Activated CD4-positive, alpha-beta memory T cell treated with anti-CD3 and anti-CD28 coated beads, Interleukin-2, amount 10 ng/mL, durations not matched to agents 7 days and 5 days (primary cell): ENCODE results near the gene USP34. TPM values are rescaled to one million over a fixed set of nuclear protein-coding genes. Genes with fewer than 3 reads are reported as not detected.

ENCODE experiments used
- CTCF ChIA-PET: fragments of 350-600 bp; sonication (Branson Sonifier 250); formaldehyde crosslinking; loops from one replicate; lab custom pipeline; 2021; ENCODE audit warnings: antibody characterized with exemption, inconsistent platforms; lab: Charles Lee
- POLR2A ChIA-PET: fragments of 350-600 bp; sonication (Branson Sonifier 250); formaldehyde crosslinking; loops from one replicate; lab custom pipeline; 2021; ENCODE audit warnings: antibody characterized with exemption; lab: Charles Lee
- DNase-seq: peaks from one replicate; pipeline ENCODE4 v3.0.0-alpha.2; 2020
- H3K27ac Mint-ChIP-seq: one replicate; pipeline ENCODE4 v1.8.0; 2021; ENCODE audit warnings: mild to moderate bottlenecking, mixed read lengths
- H3K27me3 Mint-ChIP-seq: one replicate; pipeline ENCODE4 v1.8.0; 2021; ENCODE audit warnings: mixed read lengths
- H3K36me3 Mint-ChIP-seq: one replicate; pipeline ENCODE4 v1.8.0; 2021; ENCODE audit warnings: low read depth, mixed read lengths
- H3K4me1 Mint-ChIP-seq: one replicate; pipeline ENCODE4 v1.8.0; 2021; ENCODE audit warnings: mixed read lengths
- H3K4me3 Mint-ChIP-seq: one replicate; pipeline ENCODE4 v1.8.0; 2021; ENCODE audit warnings: mild to moderate bottlenecking, mixed read lengths
- H3K9me3 Mint-ChIP-seq: one replicate; pipeline ENCODE4 v1.8.0; 2021; ENCODE audit warnings: mixed read lengths
- total RNA-seq, 2 experiments: library from RNA; stranded (reverse); gene quantifications; one replicate each; pipeline ENCODE4 v1.2.3, GENCODE V29; 2021

USP34 gene
- total RNA-seq, 2 experiments from 2014 or later = 77.5 to 79.4 TPM

GRCh38 chr2:61378281-61378680 is 92.6 kb downstream of the USP34 start:
- no peak for DNase-seq
- Mint-ChIP-seq H3K4me1 (no peaks in the 10 kb centered on the region), H3K9me3 (no peaks in the 10 kb centered on the region), H3K27ac (no peak overlapping the region), H3K27me3 (no peaks in the 10 kb centered on the region), H3K4me3 (no peak overlapping the region), H3K36me3 (peaks cover 78% of the 10 kb centered on the region)
- ChIA-PET CTCF (no interaction called here), POLR2A (no interaction called here)

DNA sequence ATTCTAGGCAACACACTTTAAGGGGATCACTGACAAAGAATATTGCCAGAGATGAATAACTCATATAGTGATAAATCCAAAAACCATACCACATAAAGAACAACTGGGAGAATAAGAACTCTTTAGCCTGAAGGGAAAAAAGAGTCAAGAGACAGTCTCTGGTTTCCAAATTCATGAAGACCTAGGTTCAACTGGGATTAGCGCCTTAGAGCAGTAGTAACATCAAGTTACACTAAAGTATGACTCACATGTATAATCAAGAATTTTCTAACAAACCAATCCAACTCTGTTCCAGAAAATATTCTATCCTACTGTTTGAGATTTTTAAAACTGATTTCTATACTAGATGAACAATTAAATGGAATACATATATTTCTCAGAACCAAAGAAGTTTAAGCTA is 93.8 kb downstream of the USP34 start:
- no peaks in the 10 kb centered on the region for H3K4me1 Mint-ChIP-seq
- POLR2A ChIA-PET = no interaction called here
- DNase-seq = no peak
- H3K27me3 Mint-ChIP-seq = no peaks in the 10 kb centered on the region
- H3K9me3 Mint-ChIP-seq = no peaks in the 10 kb centered on the region
- CTCF ChIA-PET = no interaction called here
- no peak overlapping the region for H3K4me3 Mint-ChIP-seq
- H3K36me3 Mint-ChIP-seq = peaks cover 78% of the 10 kb centered on the region
- no peak overlapping the region for H3K27ac Mint-ChIP-seq

DNA sequence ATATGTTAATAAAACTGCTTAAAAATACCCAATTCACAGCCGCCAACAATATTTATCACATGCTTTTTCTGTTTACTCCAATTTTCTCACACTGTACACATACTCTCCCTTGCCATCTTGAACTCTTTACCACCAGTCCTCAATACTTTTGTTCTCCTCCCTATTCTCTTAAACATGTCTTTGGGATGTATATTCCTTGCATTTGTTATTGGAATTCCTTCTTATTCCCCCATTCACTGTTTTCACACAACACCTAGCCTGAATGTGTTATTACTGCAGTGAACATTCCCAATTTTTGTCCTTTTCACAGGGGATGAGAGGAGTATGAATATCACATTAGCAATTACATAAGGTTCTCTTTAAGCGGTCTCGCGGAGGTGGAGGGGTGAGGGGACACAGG is 94.7 kb downstream of the USP34 start:
- Mint-ChIP-seq H3K4me3 (no peak overlapping the region), H3K36me3 (peaks cover 69% of the 10 kb centered on the region), H3K9me3 (no peaks in the 10 kb centered on the region), H3K27me3 (no peaks in the 10 kb centered on the region), H3K4me1 (no peaks in the 10 kb centered on the region), H3K27ac (no peak overlapping the region)
- no peak for DNase-seq
- ChIA-PET CTCF (interaction anchor here (0.5 kb wide), 1 partner anchor 99 kb away, joined by 3 read pairs; no protein-coding TSS in a partner anchor), POLR2A (no interaction called here)

GRCh38 chr2:61371027-61371426 is 99.9 kb downstream of the USP34 start:
- Mint-ChIP-seq H3K4me3 (no peak overlapping the region), H3K27ac (no peak overlapping the region), H3K27me3 (no peaks in the 10 kb centered on the region), H3K36me3 (peaks cover 71% of the 10 kb centered on the region), H3K9me3 (no peaks in the 10 kb centered on the region), H3K4me1 (peaks cover 28% of the 10 kb centered on the region)
- no peak for DNase-seq
- ChIA-PET CTCF (no interaction called here), POLR2A (no interaction called here)

DNA sequence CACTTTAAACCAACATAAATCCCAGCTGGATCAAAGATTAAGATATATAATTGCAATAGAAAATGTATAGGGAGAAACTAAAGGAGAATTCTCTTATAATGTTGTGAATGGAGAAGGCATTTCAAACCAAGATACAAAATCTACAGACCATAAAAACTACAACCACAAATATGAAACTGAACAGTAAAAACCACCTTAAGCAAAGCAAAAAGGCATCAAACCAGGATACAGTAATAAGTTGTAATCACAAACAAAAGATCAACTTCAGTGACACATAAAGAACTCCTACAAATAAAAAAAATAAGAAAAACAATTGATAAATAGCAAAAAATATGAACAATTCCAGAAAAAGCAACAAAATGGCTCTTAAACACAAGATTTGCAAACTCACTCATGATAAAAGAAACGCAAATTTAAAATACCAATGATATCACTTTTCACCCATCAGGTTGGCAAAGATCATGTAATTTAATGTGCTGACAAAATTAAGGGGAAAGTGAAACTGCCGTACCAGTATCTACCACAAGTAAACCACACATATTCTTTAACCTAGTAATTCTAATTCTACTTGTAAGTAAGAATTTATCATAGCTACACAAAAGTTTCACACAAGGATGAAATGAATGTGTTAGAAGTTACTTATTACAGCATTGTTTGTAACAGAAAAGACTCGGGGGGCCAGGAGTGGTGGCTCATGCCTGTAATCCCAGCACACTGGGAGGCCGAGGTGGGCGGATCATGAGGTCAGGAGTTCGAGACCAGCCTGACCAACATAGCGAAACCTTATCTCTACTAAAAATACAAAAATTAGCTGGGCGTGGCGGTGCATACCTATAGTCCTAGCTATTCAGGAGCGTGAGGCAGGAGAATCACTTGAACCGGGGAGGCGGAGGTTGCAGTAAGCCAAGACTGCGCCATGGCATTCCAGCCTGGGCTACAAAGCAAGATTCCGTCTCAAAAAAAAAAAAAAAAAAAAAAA is 101.9 kb downstream of the USP34 start:
- no peaks in the 10 kb centered on the region for H3K9me3 Mint-ChIP-seq
- ChIA-PET CTCF (interaction anchor here (0.7 kb wide), 1 partner anchor 78 kb away, joined by 3 read pairs; no protein-coding TSS in a partner anchor), POLR2A (interaction anchor here (1.0 kb wide), 1 partner anchor 39 kb away, joined by 3 read pairs; no protein-coding TSS in a partner anchor)
- H3K27me3 Mint-ChIP-seq = no peaks in the 10 kb centered on the region
- H3K4me3 Mint-ChIP-seq = peak overlapping the region; percentile 6
- H3K36me3 Mint-ChIP-seq = peaks cover 63% of the 10 kb centered on the region
- no peak for DNase-seq
- peak overlapping the region; percentile 10 for H3K27ac Mint-ChIP-seq
- H3K4me1 Mint-ChIP-seq = peaks cover 34% of the 10 kb centered on the region

GRCh38 chr2:61367177-61367576 is 103.7 kb downstream of the USP34 start:
- ChIA-PET POLR2A (no interaction called here), CTCF (interaction anchor here (0.6 kb wide), 1 partner anchor 258 kb away, joined by 4 read pairs; no protein-coding TSS in a partner anchor)
- no peak overlapping the region for H3K27ac Mint-ChIP-seq

GRCh38 chr2:61363580-61363979 is 107.3 kb downstream of the USP34 start:
- CTCF ChIA-PET = no interaction called here
- Mint-ChIP-seq H3K36me3 (peaks cover 58% of the 10 kb centered on the region), H3K4me3 (no peak overlapping the region), H3K9me3 (no peaks in the 10 kb centered on the region), H3K27me3 (no peaks in the 10 kb centered on the region), H3K27ac (no peak overlapping the region), H3K4me1 (peaks cover 23% of the 10 kb centered on the region)
- DNase-seq = no peak
- POLR2A ChIA-PET = no interaction called here

More at GRCh38 chr2:61367177-61367576, 103.7 kb downstream of the USP34 start:
- Mint-ChIP-seq H3K9me3 (no peaks in the 10 kb centered on the region), H3K4me1 (peaks cover 34% of the 10 kb centered on the region), H3K36me3 (peaks cover 66% of the 10 kb centered on the region), H3K27me3 (no peaks in the 10 kb centered on the region), H3K4me3 (no peak overlapping the region)
- DNase-seq = no peak

GRCh38 chr2:61362873-61363272 is 108.0 kb downstream of the USP34 start:
- peaks cover 18% of the 10 kb centered on the region for H3K4me1 Mint-ChIP-seq
- H3K27ac Mint-ChIP-seq = no peak overlapping the region
- H3K4me3 Mint-ChIP-seq = no peak overlapping the region
- ChIA-PET POLR2A (no interaction called here), CTCF (no interaction called here)
- no peak for DNase-seq
- peaks cover 51% of the 10 kb centered on the region for H3K36me3 Mint-ChIP-seq
- H3K27me3 Mint-ChIP-seq = no peaks in the 10 kb centered on the region
- no peaks in the 10 kb centered on the region for H3K9me3 Mint-ChIP-seq

DNA sequence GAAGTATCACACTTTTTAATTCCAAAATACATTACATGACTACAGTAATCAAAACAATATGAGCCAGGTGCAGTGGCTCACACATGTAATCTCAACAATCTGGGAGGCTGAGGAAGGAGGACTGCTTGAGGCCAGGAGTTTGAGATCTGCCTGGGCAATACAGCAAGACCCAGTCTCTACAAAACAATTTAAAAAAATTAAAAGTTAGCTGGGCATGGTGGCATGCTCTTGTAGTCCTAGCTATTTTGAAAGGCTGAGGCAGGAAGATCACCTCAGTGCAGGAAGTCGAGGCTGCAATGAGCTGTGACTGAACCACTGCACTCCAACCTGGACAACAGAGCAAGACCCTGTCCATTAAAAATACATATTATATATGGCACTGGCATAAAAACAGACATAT is 109.8 kb downstream of the USP34 start:
- Mint-ChIP-seq H3K9me3 (no peaks in the 10 kb centered on the region), H3K27me3 (no peaks in the 10 kb centered on the region), H3K27ac (no peak overlapping the region), H3K4me1 (peaks cover 22% of the 10 kb centered on the region), H3K4me3 (no peak overlapping the region), H3K36me3 (peaks cover 47% of the 10 kb centered on the region)
- ChIA-PET CTCF (interaction anchor here (0.7 kb wide), 1 partner anchor 75 kb away, joined by 3 read pairs; no protein-coding TSS in a partner anchor), POLR2A (no interaction called here)
- DNase-seq = no peak

- Mint-ChIP-seq H3K4me3 (no peak overlapping the region), H3K9me3 (peaks cover 1% of the 10 kb centered on the region), H3K4me1 (peaks cover 22% of the 10 kb centered on the region), H3K27me3 (no peaks in the 10 kb centered on the region), H3K36me3 (peaks cover 55% of the 10 kb centered on the region), H3K27ac (no peak overlapping the region)
- ChIA-PET CTCF (no interaction called here), POLR2A (no interaction called here)
- no peak for DNase-seq
Measured at GRCh38 chr2:61359058-61359457, 111.8 kb downstream of the USP34 start.

DNA sequence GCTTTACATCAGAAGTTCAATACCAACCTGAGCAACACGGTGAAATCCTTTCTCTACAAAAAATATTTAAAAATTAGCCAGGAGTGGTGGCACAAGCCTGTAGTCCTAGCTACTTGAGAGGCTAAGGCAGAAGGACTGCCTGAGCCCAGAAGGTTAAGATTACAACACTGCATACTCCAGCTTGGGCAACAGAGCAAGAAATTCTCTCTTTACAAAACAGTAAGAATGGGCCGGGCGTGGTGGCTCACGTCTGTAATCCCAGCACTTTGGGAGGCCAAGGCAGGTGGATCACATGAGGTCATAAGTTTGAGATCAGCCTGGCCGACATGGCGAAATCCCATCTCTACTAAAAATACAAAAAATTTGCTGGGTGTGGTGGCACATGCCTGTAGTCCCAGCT is 113.2 kb downstream of the USP34 start:
- CTCF ChIA-PET = no interaction called here
- no peak overlapping the region for H3K27ac Mint-ChIP-seq
- DNase-seq = no peak
- peaks cover 11% of the 10 kb centered on the region for H3K9me3 Mint-ChIP-seq
- peaks cover 56% of the 10 kb centered on the region for H3K36me3 Mint-ChIP-seq
- H3K4me3 Mint-ChIP-seq = no peak overlapping the region
- H3K4me1 Mint-ChIP-seq = peaks cover 22% of the 10 kb centered on the region
- no peaks in the 10 kb centered on the region for H3K27me3 Mint-ChIP-seq
- POLR2A ChIA-PET = no interaction called here

GRCh38 chr2:61356958-61357350 is 113.9 kb downstream of the USP34 start:
- peaks cover 54% of the 10 kb centered on the region for H3K36me3 Mint-ChIP-seq

DNA sequence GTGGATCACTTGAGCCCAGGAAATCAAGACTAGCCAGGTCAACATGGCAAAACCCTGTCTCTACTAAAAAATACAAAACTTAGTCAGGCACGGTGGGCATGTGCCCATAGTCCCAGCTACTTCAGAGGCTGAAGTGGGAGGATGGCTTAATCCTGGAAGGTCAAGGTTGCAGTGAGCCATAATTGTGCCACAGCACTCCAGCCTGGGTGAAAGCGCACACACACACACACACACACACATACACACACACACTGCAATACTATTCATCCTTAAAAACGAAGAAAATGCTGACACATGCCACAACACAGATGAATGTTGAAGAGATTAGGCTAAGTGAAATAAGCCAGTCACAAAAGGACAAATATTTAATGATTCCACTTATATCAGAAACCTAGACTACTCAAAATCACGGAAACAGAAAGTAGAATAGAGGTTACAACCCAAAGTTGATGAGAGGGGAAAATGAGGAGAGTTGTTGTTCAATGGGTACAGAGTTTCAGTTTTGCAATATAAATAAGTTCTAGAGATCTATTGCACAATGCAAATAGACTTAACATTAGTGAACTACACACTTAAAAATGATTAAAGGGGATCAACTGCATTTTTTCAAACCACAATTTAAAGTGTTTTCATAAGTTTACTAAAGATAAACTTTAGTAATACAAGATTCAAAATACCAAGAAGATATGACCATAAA is 114.5 kb downstream of the USP34 start:
- Mint-ChIP-seq H3K27ac (no peak overlapping the region), H3K4me1 (peaks cover 21% of the 10 kb centered on the region), H3K4me3 (no peak overlapping the region), H3K27me3 (no peaks in the 10 kb centered on the region), H3K36me3 (peaks cover 51% of the 10 kb centered on the region), H3K9me3 (peaks cover 12% of the 10 kb centered on the region)
- ChIA-PET CTCF (no interaction called here), POLR2A (no interaction called here)
- DNase-seq = no peak

More at GRCh38 chr2:61356958-61357350, 113.9 kb downstream of the USP34 start:
- ChIA-PET POLR2A (no interaction called here), CTCF (no interaction called here)
- H3K27ac Mint-ChIP-seq = no peak overlapping the region
- no peaks in the 10 kb centered on the region for H3K27me3 Mint-ChIP-seq
- H3K4me1 Mint-ChIP-seq = peaks cover 22% of the 10 kb centered on the region
- H3K4me3 Mint-ChIP-seq = no peak overlapping the region
- H3K9me3 Mint-ChIP-seq = peaks cover 12% of the 10 kb centered on the region
- no peak for DNase-seq
